Body of pancreas (tissue), 4 donors: ENCODE data around the gene RNMT. TPM values are rescaled to one million over a fixed set of nuclear protein-coding genes. Genes with fewer than 3 reads are reported as not detected.

Source experiments
- ATAC-seq: fragments of 150-250 bp; one replicate; pipeline ENCODE4 v1.9.1; 2016
- DNase-seq, 4 donors: peaks; one replicate each; pipeline ENCODE4 v3.0.0-alpha.2; 2019
- H3K27ac ChIP-seq, 4 donors: fragments of 200-600 bp; sonication (generic); 1 replicate in 3 of 4; 2 replicates in 1 of 4; pipeline versions ENCODE4 v1.5.1 to v1.6.1; 2016 to 2019; ENCODE audit warnings: mild to moderate bottlenecking in 1 of 4, mixed read lengths in 1 of 4, moderate library complexity in 1 of 4
- H3K27me3 ChIP-seq, 2 donors: fragments of 200-600 bp; sonication (generic); one replicate each; pipeline ENCODE4 v1.6.0; 2016; ENCODE audit warnings: mild to moderate bottlenecking in 1 of 2
- H3K36me3 ChIP-seq, 2 donors: fragments of 200-600 bp; sonication (generic); replicated peaks in 1 of 2; 2 replicates each; pipeline ENCODE4 v1.5.1; 2016; ENCODE audit warnings: low read depth in 2 of 2; ENCODE audit not compliant: insufficient read depth in 1 of 2
- H3K4me1 ChIP-seq: fragments of 200-600 bp; sonication (generic); one replicate; pipeline ENCODE4 v1.6.0; 2016
- H3K4me3 ChIP-seq, 2 donors: fragments of 200-600 bp; sonication (generic); 1 replicate in 1 of 2; 2 replicates in 1 of 2; pipeline ENCODE4 v1.5.1; 2016 to 2019
- H3K9me3 ChIP-seq, 3 donors: fragments of 200-600 bp; sonication (generic); 1 replicate in 2 of 3; 2 replicates in 1 of 3; pipeline ENCODE4 v1.5.1; 2016
- POLR2A ChIP-seq, 3 donors: fragments of 450-650 bp; IDR thresholded peaks; one replicate each; pipeline ENCODE4 v1.6.1; 2016; ENCODE audit warnings: antibody characterized with exemption in 3 of 3, mild to moderate bottlenecking in 2 of 3
- WGBS, 2 donors: methylation state at CpG; one replicate each; pipeline ENCODE4 v1.1.5; 2017; 5-methylcytosine and 5-hydroxymethylcytosine counted together
- intact Hi-C: fragments of 100-400 bp; cut with DNase I; formaldehyde crosslinking; loops from one replicate; pipeline ENCODE4 v1.15.1; 2023
- total RNA-seq, 2 donors: library from RNA; depleted of rRNA; stranded (reverse); fragments of >200 nt; gene quantifications; one replicate each; pipeline ENCODE4 v1.1.0, GENCODE V29; 2016
- TF ChIP-seq, protein P1 (sequence below), 7 experiments: fragments of 450-650 bp in 4 of 7; fragments of 200-600 bp in 3 of 7; sonication (generic) in 3 of 7; IDR thresholded peaks; one replicate each; pipeline ENCODE4 v1.5.1; 2016 to 2019; ENCODE audit warnings: antibody characterized with exemption in 7 of 7

The RNMT gene
- total RNA-seq, 2 donors from 2014 or later: 10.9 to 15.3 TPM

DNA sequence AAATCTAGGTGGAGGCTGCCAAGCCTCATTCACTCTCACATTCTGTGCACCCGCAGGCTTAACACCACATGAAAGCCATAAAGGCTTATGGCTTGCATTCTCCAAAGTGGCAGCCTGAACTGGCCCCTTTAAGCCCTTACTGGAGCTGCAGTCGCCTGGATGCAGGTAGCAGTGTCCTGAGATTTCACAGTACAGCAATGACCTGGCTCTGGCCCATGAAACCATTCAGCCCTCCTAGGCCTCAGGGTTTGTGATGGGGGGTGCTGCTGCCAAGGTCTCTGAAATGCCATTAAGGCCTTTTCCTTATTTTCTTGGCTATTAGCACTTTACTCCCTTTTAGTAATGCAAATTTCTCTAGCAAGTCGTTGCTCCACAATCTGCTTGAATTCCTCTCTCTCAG is 48.6 kb downstream of the RNMT start:
- DNase-seq (no peak), ATAC-seq (no peak)
- Histone ChIP-seq H3K9me3 (no peaks in the 10 kb centered on the region), H3K27ac (no peak overlapping the region), H3K27me3 (no peaks in the 10 kb centered on the region), H3K4me3 (no peak overlapping the region), H3K4me1 (no peaks in the 10 kb centered on the region), H3K36me3 (no peaks in the 10 kb centered on the region)
- 52 to 60% methylated on average over 2 to 3 of the region's 3 CpGs for WGBS, 2 donors
- TF ChIP-seq, protein P1, sequence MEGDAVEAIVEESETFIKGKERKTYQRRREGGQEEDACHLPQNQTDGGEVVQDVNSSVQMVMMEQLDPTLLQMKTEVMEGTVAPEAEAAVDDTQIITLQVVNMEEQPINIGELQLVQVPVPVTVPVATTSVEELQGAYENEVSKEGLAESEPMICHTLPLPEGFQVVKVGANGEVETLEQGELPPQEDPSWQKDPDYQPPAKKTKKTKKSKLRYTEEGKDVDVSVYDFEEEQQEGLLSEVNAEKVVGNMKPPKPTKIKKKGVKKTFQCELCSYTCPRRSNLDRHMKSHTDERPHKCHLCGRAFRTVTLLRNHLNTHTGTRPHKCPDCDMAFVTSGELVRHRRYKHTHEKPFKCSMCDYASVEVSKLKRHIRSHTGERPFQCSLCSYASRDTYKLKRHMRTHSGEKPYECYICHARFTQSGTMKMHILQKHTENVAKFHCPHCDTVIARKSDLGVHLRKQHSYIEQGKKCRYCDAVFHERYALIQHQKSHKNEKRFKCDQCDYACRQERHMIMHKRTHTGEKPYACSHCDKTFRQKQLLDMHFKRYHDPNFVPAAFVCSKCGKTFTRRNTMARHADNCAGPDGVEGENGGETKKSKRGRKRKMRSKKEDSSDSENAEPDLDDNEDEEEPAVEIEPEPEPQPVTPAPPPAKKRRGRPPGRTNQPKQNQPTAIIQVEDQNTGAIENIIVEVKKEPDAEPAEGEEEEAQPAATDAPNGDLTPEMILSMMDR (IDR thresholded peaks at IDR 0.05): no peak
- no peak for TF ChIP-seq POLR2A (IDR thresholded peaks at IDR 0.05)
- intact Hi-C loops: no loop called here

DNA sequence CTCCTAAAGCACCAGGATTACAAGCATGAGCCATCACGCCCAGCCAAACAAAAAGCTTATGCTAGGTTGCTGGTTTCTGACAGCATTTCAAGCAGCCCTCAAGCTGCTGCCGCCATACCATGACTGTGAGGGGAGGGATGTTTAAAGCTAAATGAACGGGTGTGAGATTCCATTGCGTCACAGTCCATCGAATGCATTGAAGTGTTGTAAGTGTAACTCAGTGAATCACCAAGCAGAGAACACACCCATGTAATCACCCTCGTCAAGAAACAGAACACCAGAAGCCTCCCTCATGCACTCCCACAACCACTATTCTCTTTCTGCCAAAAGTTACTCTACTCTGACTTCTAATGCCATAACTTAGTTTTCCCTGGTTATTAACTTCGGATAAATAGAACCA is 64.7 kb downstream of the RNMT start:
- WGBS, 2 donors: 67 to 74% methylated on average over 7 of the region's 7 CpGs
- no peak for TF ChIP-seq POLR2A (IDR thresholded peaks at IDR 0.05)
- TF ChIP-seq, protein P1 (IDR thresholded peaks at IDR 0.05): no peak
- no peaks in the 10 kb centered on the region for H3K27me3 ChIP-seq
- H3K4me3 ChIP-seq: no peak overlapping the region
- no peaks in the 10 kb centered on the region for H3K36me3 ChIP-seq
- H3K27ac ChIP-seq: no peak overlapping the region
- intact Hi-C loops: no loop called here
- DNase-seq: no peak
- H3K9me3 ChIP-seq: no peaks in the 10 kb centered on the region
- ATAC-seq: no peak
- no peaks in the 10 kb centered on the region for H3K4me1 ChIP-seq

DNA sequence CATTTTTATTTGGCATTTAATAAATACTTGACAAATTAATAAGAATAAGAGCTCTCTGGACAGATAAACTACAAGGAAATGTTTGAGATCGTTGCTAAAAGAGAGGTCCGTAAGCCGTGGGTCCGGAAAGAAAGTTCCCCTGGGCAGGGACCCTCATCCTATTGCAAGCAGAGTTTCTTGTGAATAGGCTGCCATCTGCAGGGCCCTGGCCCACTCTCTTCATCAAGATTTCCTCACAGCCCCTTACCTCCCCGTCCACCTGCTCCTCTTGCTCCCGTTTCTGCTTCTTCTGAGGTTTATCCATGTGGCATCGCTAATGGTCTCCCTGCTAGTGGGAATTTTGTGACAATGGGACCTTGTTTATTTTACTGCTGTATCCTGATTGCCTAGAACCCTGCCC is 67.3 kb downstream of the RNMT start:
- no peaks in the 10 kb centered on the region for H3K27me3 ChIP-seq
- TF ChIP-seq, protein P1 (IDR thresholded peaks at IDR 0.05): no peak
- TF ChIP-seq POLR2A (IDR thresholded peaks at IDR 0.05): no peak
- H3K9me3 ChIP-seq: no peaks in the 10 kb centered on the region
- ATAC-seq: no peak
- intact Hi-C loops: no loop called here
- no peak for DNase-seq
- H3K36me3 ChIP-seq: no peaks in the 10 kb centered on the region
- no peak overlapping the region for H3K4me3 ChIP-seq
- WGBS, 2 donors: 33 to 35% methylated on average over 7 of the region's 7 CpGs
- no peaks in the 10 kb centered on the region for H3K4me1 ChIP-seq
- H3K27ac ChIP-seq: no peak overlapping the region

DNA sequence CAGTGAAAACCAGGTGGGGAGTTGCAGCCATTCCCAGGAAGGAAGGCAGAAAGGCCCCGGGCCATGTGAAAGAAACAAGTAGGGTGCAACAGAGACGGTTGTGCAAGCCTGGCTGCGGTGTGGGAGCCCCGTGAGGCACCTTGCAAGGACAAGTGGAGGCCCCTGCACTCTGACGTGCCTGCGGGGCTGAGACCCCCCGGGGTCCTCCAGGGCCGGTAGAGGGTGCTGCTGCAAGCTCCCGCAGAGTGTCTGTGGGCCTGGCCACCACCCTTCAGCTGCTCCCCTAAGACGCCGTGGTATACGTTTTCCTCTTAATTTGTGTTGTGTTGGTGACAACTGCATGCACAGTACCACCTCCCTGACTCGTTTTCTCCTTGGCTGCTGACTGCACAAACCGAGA is 70.0 kb downstream of the RNMT start:
- intact Hi-C loops: no loop called here
- H3K4me3 ChIP-seq: no peak overlapping the region
- DNase-seq: no peak
- no peak for ATAC-seq
- no peaks in the 10 kb centered on the region for H3K27me3 ChIP-seq
- WGBS, 2 donors: 78% methylated on average over 13 to 14 of the region's 14 CpGs
- no peaks in the 10 kb centered on the region for H3K9me3 ChIP-seq
- peaks cover 9% of the 10 kb centered on the region for H3K4me1 ChIP-seq
- H3K36me3 ChIP-seq: no peaks in the 10 kb centered on the region
- TF ChIP-seq, protein P1 (IDR thresholded peaks at IDR 0.05): no peak
- no peak for TF ChIP-seq POLR2A (IDR thresholded peaks at IDR 0.05)
- H3K27ac ChIP-seq: no peak overlapping the region

DNA sequence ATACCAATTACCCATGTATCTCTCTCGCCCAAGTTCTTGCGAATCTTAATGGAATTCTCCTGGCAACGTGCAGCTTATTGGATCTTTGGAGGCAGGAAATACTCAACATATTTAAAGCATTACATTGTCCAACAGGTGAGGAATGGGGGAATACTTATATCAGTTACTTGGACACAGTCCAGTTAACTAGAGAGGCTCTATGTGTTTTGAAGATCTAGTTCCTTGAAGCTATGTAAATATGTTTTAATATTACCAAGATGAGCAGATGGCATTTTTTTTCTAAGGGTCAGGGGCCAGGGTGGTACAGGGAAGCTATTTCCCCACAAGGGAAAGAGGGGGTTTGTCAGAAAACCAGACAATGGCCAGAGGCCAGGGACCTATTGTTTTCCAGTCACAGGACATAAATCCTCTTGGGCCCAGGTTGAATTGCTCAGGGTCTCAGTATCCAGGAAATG is 70.7 kb downstream of the RNMT start:
- no peak for ATAC-seq

More for the DNA sequence above, 70.7 kb downstream of the RNMT start:
- WGBS, 2 donors: 54 to 55% methylated on average over 3 of the region's 3 CpGs
- H3K9me3 ChIP-seq: no peaks in the 10 kb centered on the region
- no peak overlapping the region for H3K27ac ChIP-seq
- TF ChIP-seq, protein P1 (IDR thresholded peaks at IDR 0.05): no peak
- TF ChIP-seq POLR2A (IDR thresholded peaks at IDR 0.05): no peak
- intact Hi-C loops: no loop called here
- peaks cover 9% of the 10 kb centered on the region for H3K4me1 ChIP-seq
- H3K36me3 ChIP-seq: no peaks in the 10 kb centered on the region
- no peaks in the 10 kb centered on the region for H3K27me3 ChIP-seq
- H3K4me3 ChIP-seq: no peak overlapping the region
- DNase-seq: no peak
